H1 (cell line): ENCODE results near the gene BLNK. TPM values are rescaled to one million over a fixed set of nuclear protein-coding genes. Genes with fewer than 3 reads are reported as not detected.

Experiments used
- CTCF ChIA-PET: fragments of 300-600 bp; sonication (Branson Sonifier 250); formaldehyde crosslinking; loops from one replicate; lab custom pipeline; 2021; ENCODE audit not compliant: partially characterized antibody; lab: Charles Lee
- POLR2A ChIA-PET: fragments of 300-600 bp; sonication (Branson Sonifier 250); formaldehyde crosslinking; loops from one replicate; lab custom pipeline; 2021; ENCODE audit warnings: inconsistent platforms; ENCODE audit not compliant: partially characterized antibody; lab: Charles Lee
- DNase-seq, 2 experiments: peaks; one replicate each; pipeline versions ENCODE4 v3.0.0 to v3.0.0-alpha.2; 2010 to 2022; ENCODE audit warnings: low spot score in 2 of 2, low read depth in 1 of 2, mixed read lengths in 1 of 2
- FAIRE-seq: peaks from 2 replicates; lab custom pipeline; 2011; peaks lifted over from hg19 to GRCh38; lab: Jason Lieb, UNC
- H2AFZ ChIP-seq: 2 replicates; pipeline ENCODE4 v1.8.1; 2012; ENCODE audit warnings: low read length, inconsistent platforms
- H2AK5ac ChIP-seq: 2 replicates; pipeline ENCODE4 v1.6.1; 2013; ENCODE audit warnings: low read depth, low read length
- H2BK120ac ChIP-seq: replicated peaks from 2 replicates; pipeline ENCODE3; 2013; ENCODE audit warnings: low read depth, low read length, inconsistent platforms
- H2BK12ac ChIP-seq: 2 replicates; pipeline ENCODE4 v1.6.1; 2013; ENCODE audit warnings: low read depth, low read length
- H2BK15ac ChIP-seq: 2 replicates; pipeline ENCODE4 v1.6.1; 2013; ENCODE audit warnings: low read length
- H2BK20ac ChIP-seq: 2 replicates; pipeline ENCODE4 v1.6.1; 2013; ENCODE audit warnings: low read length
- H2BK5ac ChIP-seq: 2 replicates; pipeline ENCODE4 v1.6.1; 2013; ENCODE audit warnings: low read depth, low read length
- H3K14ac ChIP-seq: 2 replicates; pipeline ENCODE4 v1.6.1; 2013; ENCODE audit warnings: inconsistent platforms; ENCODE audit not compliant: insufficient read length
- H3K18ac ChIP-seq: 2 replicates; pipeline ENCODE4 v1.6.1; 2013; ENCODE audit warnings: low read length; ENCODE audit errors: extremely low read depth
- H3K23ac ChIP-seq: 2 replicates; pipeline ENCODE4 v1.6.1; 2013; ENCODE audit warnings: inconsistent platforms; ENCODE audit not compliant: insufficient read length
- H3K23me2 ChIP-seq: 2 replicates; pipeline ENCODE4 v1.6.1; 2013; ENCODE audit warnings: low read depth, low read length
- H3K27ac ChIP-seq: 2 replicates; pipeline ENCODE4 v1.6.1; 2011; ENCODE audit warnings: low read depth, low read length, inconsistent platforms
- H3K27me3 ChIP-seq, 4 experiments: replicated peaks in 1 of 4; 1 replicate in 1 of 4; 2 replicates in 3 of 4; pipeline versions ENCODE4 v1.6.1 to v1.8.1; 2011 to 2013; ENCODE audit warnings: low read length in 3 of 4, mild to moderate bottlenecking in 3 of 4, inconsistent platforms in 2 of 4, mixed read lengths in 2 of 4, moderate library complexity in 1 of 4; ENCODE audit not compliant: control insufficient read depth in 3 of 4, insufficient read depth in 3 of 4; ENCODE audit errors: extremely low read depth in 1 of 4
- H3K36me3 ChIP-seq, 4 experiments: 2 replicates each; pipeline versions ENCODE4 v1.6.1 to v1.8.1; 2011 to 2013; ENCODE audit warnings: mild to moderate bottlenecking in 4 of 4, low read length in 3 of 4, moderate library complexity in 2 of 4, control low read depth in 1 of 4, inconsistent platforms in 1 of 4; ENCODE audit not compliant: insufficient read depth in 4 of 4, control insufficient read depth in 2 of 4
- H3K4ac ChIP-seq: replicated peaks from 2 replicates; pipeline ENCODE3; 2013; ENCODE audit warnings: low read length, low read depth, mixed read lengths, inconsistent platforms; ENCODE audit not compliant: insufficient read length
- H3K4me1 ChIP-seq, 4 experiments: replicated peaks in 1 of 4; 1 replicate in 1 of 4; 2 replicates in 3 of 4; pipeline versions ENCODE4 v1.6.1 to v1.8.1; 2011 to 2013; ENCODE audit warnings: low read length in 3 of 4, inconsistent platforms in 2 of 4, mixed read lengths in 1 of 4; ENCODE audit not compliant: insufficient read depth in 4 of 4, control insufficient read depth in 3 of 4
- H3K4me2 ChIP-seq, 2 experiments: 2 replicates each; pipeline versions ENCODE4 v1.6.1 to v1.8.1; 2011 to 2013; ENCODE audit warnings: low read depth in 2 of 2, low read length in 2 of 2, control low read depth in 1 of 2, inconsistent platforms in 1 of 2, mild to moderate bottlenecking in 1 of 2; ENCODE audit not compliant: insufficient read depth in 1 of 2
- H3K4me3 ChIP-seq, 4 experiments: fragments of 200-600, 300-600 bp in 1 of 4; sonication (generic), shearing (Covaris generic), sonication (Bioruptor Twin) in 1 of 4; 2 replicates each; pipeline versions ENCODE4 v1.5.1 to v1.8.1; 2011 to 2016; ENCODE audit warnings: low read length in 4 of 4, low read depth in 3 of 4, control low read depth in 2 of 4, inconsistent platforms in 2 of 4, mild to moderate bottlenecking in 2 of 4, mixed read lengths in 1 of 4, moderate library complexity in 1 of 4; ENCODE audit not compliant: insufficient read depth in 2 of 4; ENCODE audit errors: extremely low read depth in 1 of 4
- H3K56ac ChIP-seq: replicated peaks from 2 replicates; pipeline ENCODE3; 2013; ENCODE audit warnings: low read depth, mild to moderate bottlenecking, mixed read lengths, low read length, inconsistent platforms; ENCODE audit not compliant: insufficient read length
- H3K79me1 ChIP-seq: 2 replicates; pipeline ENCODE4 v1.6.1; 2013; ENCODE audit warnings: low read depth, low read length, control low read depth
- H3K79me2 ChIP-seq, 2 experiments: 2 replicates each; pipeline versions ENCODE4 v1.6.1 to v1.8.1; 2012 to 2013; ENCODE audit warnings: low read length in 2 of 2, mild to moderate bottlenecking in 2 of 2, inconsistent platforms in 1 of 2; ENCODE audit not compliant: insufficient read depth in 2 of 2, control insufficient read depth in 1 of 2
- H3K9ac ChIP-seq, 4 experiments: replicated peaks in 1 of 4; 1 replicate in 1 of 4; 2 replicates in 3 of 4; pipeline versions ENCODE4 v1.6.1 to v1.8.1; 2011 to 2013; ENCODE audit warnings: low read depth in 3 of 4, low read length in 3 of 4, control low read depth in 2 of 4, mild to moderate bottlenecking in 2 of 4, moderate library complexity in 2 of 4, inconsistent platforms in 1 of 4; ENCODE audit errors: extremely low read depth in 1 of 4
- H3K9me3 ChIP-seq, 2 experiments: 2 replicates each; pipeline versions ENCODE4 v1.6.1 to v1.8.1; 2012 to 2013; ENCODE audit warnings: mild to moderate bottlenecking in 2 of 2, moderate library complexity in 2 of 2, control low read depth in 1 of 2, inconsistent platforms in 1 of 2, low read depth in 1 of 2, low read length in 1 of 2, mixed read lengths in 1 of 2; ENCODE audit not compliant: insufficient read depth in 2 of 2
- H4K20me1 ChIP-seq, 2 experiments: replicated peaks in 1 of 2; 2 replicates each; pipeline versions ENCODE3 to v1.8.1; 2011 to 2013; ENCODE audit warnings: inconsistent platforms in 2 of 2, low read length in 2 of 2, mild to moderate bottlenecking in 1 of 2; ENCODE audit not compliant: insufficient read depth in 2 of 2, control insufficient read depth in 1 of 2
- H4K5ac ChIP-seq: 2 replicates; pipeline ENCODE4 v1.6.1; 2013; ENCODE audit warnings: low read length, low read depth, mixed read lengths, inconsistent platforms; ENCODE audit not compliant: insufficient read length
- H4K8ac ChIP-seq: 2 replicates; pipeline ENCODE4 v1.8.0; 2013; ENCODE audit warnings: mild to moderate bottlenecking, moderate library complexity, low read length, inconsistent platforms; ENCODE audit not compliant: insufficient read depth; ENCODE audit errors: extremely low read depth
- H4K91ac ChIP-seq: replicated peaks from 2 replicates; pipeline ENCODE3; 2013; ENCODE audit warnings: low read length, mixed read lengths, inconsistent platforms; ENCODE audit not compliant: insufficient read length
- CBX5 ChIP-seq: fragments of 300-800, 300-1000 bp; sonication (generic); IDR thresholded peaks from 2 replicates; pipeline ENCODE4 v1.7.1; 2016; ENCODE audit warnings: antibody characterized with exemption, low read length, low read depth
- CHD2 ChIP-seq: IDR thresholded peaks from 2 replicates; pipeline ENCODE4 v1.6.1; 2012; ENCODE audit warnings: low read length, improper control_type of control experiment
- CREB1 ChIP-seq: IDR thresholded peaks from 2 replicates; pipeline ENCODE4 v1.6.1; 2012; ENCODE audit warnings: inconsistent platforms
- KDM4A ChIP-seq: IDR thresholded peaks from one replicate; pipeline ENCODE4 v1.7.1; 2012; ENCODE audit warnings: low read depth, mild to moderate bottlenecking, moderate library complexity, low read length, inconsistent platforms; ENCODE audit not compliant: severe bottlenecking
- NANOG ChIP-seq: IDR thresholded peaks from 2 replicates; pipeline ENCODE4 v1.6.1; 2011; ENCODE audit warnings: low read length, low read depth, mild to moderate bottlenecking, inconsistent platforms; ENCODE audit not compliant: insufficient read depth, poor library complexity, severe bottlenecking
- POU5F1 ChIP-seq: IDR thresholded peaks from 2 replicates; pipeline ENCODE4 v1.6.1; 2011; ENCODE audit warnings: low read depth, mild to moderate bottlenecking, low read length, moderate library complexity
- RBBP5 ChIP-seq: IDR thresholded peaks from 2 replicates; pipeline ENCODE4 v1.7.1; 2012; ENCODE audit warnings: low read depth, mild to moderate bottlenecking, inconsistent platforms, low read length, moderate library complexity, borderline replicate concordance
- SP2 ChIP-seq: IDR thresholded peaks from 2 replicates; pipeline ENCODE4 v1.6.1; 2012; ENCODE audit warnings: mild to moderate bottlenecking, low read length, inconsistent platforms
- TAF7 ChIP-seq: optimal IDR thresholded peaks from 2 replicates; pipeline ENCODE3; 2011; ENCODE audit warnings: low read depth, mild to moderate bottlenecking, inconsistent platforms, low read length, moderate library complexity, borderline replicate concordance
- WGBS, 2 experiments: shearing (Covaris generic) in 1 of 2; methylation state at CpG; one replicate each; pipeline versions ENCODE4 v1.1.6 to v1.1.7; 2013 to 2015; ENCODE audit warnings: low lambda C conversion rate in 2 of 2, mixed read lengths in 2 of 2, inconsistent platforms in 1 of 2, low coverage in 1 of 2, missing lambda C conversion rate in 1 of 2; ENCODE audit not compliant: insufficient replicate concordance in 2 of 2, insufficient coverage in 1 of 2, insufficient read length in 1 of 2; ENCODE audit errors: extremely low coverage in 1 of 2, missing lambda C conversion rate in 1 of 2; 5-methylcytosine and 5-hydroxymethylcytosine counted together
- polyA plus RNA-seq, 7 experiments: library from polyadenylated mRNA; depleted of rRNA in 3 of 7; stranded (reverse) in 5 of 7; unstranded in 2 of 7; fragments of >200 nt in 5 of 7; fragments of 200-250 nt in 2 of 7; gene quantifications; 1 replicate in 5 of 7; 2 replicates in 1 of 7; 4 replicates in 1 of 7; pipeline versions ENCODE4 v1.2.1 to v1.2.3, GENCODE V29; 2011 to 2013; ENCODE audit warnings: missing spikeins in 2 of 7, mixed read lengths in 2 of 7
- total RNA-seq: library from RNA; stranded (reverse); fragmentation: NEBNext Ultra II Directional; extraction: Animal tissue kit (Norgen Biotek cat#: 25700); gene quantifications from 2 replicates; pipeline ENCODE4 v1.2.1, GENCODE V29; 2021

BLNK gene
- total and polyA plus RNA-seq, 2 of the 8 experiments (the other 6 are each of a cell fraction or from before 2014, with no cell fraction given) = not detected

DNA sequence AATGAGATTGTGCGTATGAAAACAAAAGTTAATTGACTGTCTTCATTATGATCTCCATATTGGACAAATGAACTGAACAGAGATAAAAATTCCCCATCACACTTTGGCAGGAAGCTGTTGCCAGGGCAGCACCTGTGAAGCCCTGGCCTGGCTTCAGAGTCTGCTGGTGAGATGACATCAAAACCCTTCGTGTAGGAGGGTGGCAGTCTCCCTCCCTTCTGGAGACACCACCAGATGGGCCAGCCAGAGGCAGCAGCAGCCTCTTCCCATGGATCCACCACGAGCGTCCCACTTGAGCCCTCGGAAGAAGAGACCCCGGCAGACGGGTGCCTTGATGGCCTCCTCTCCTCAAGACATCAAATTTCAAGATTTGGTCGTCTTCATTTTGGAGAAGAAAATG, 32.9 kb upstream of the BLNK start, which contains the start of gene DNTT:
Gene DNTT, plus strand, starts transcription at position 205 of the 400 bp plus-strand sequence. Its CDS starts 64 bp downstream, at position 269.
- no peak for FAIRE-seq
- CTCF ChIA-PET = interaction anchor here (1.0 to 1.7 kb wide), 6 partner anchors 10 to 74 kb away, joined by 3 to 7 read pairs (median 4); no protein-coding TSS in a partner anchor

More for the DNA sequence above, 32.9 kb upstream of the BLNK start, which contains the start of gene DNTT:
- H3K4me2 ChIP-seq = no peak within 1 kb of the TSS
- 84% methylated on average over 8 of the region's 8 CpGs; no CpG with 5 or more reads in 1 of the 2 experiments for WGBS, 2 experiments
- H4K5ac ChIP-seq = no peak within 1 kb of the TSS
- no peak within 1 kb of the TSS for H3K4me3 ChIP-seq
- no peak within 1 kb of the TSS for H3K9ac ChIP-seq
- no peaks in the 10 kb centered on the region for H4K20me1 ChIP-seq
- H2BK20ac ChIP-seq = no peak within 1 kb of the TSS
- H3K4ac ChIP-seq = no peak within 1 kb of the TSS
- no peak within 1 kb of the TSS for H2BK5ac ChIP-seq
- no peaks in the 10 kb centered on the region for H3K79me2 ChIP-seq
- no peaks in the 10 kb centered on the region for H3K79me1 ChIP-seq
- DNase-seq = no peak
- no peak within 1 kb of the TSS for H3K27ac ChIP-seq
- H3K4me1 ChIP-seq = peaks cover 0 to 13% (median 11%) of the 10 kb centered on the region in 4 experiments
- H2BK120ac ChIP-seq = no peak within 1 kb of the TSS
- H3K9me3 ChIP-seq = no peaks in the 10 kb centered on the region
- no peak within 1 kb of the TSS for H3K18ac ChIP-seq
- H2BK12ac ChIP-seq = no peak within 1 kb of the TSS
- no peaks in the 10 kb centered on the region; a peak in 2 of 7 replicates for H3K27me3 ChIP-seq
- TF ChIP-seq NANOG (no peak), CREB1 (no peak), POU5F1 (no peak), CHD2 (no peak), SP2 (no peak), TAF7 (no peak), RBBP5 (no peak), CBX5 (no peak), KDM4A (no peak)
- H3K14ac ChIP-seq = no peak within 1 kb of the TSS
- H2AFZ ChIP-seq = no peak within 1 kb of the TSS
- no peaks in the 10 kb centered on the region for H3K36me3 ChIP-seq
- no peak within 1 kb of the TSS for H4K91ac ChIP-seq
- H2AK5ac ChIP-seq = no peak within 1 kb of the TSS
- POLR2A ChIA-PET = no interaction called here
- no peak within 1 kb of the TSS for H3K23ac ChIP-seq
- no peak within 1 kb of the TSS for H3K56ac ChIP-seq
- no peak within 1 kb of the TSS for H2BK15ac ChIP-seq
- no peaks in the 10 kb centered on the region for H3K23me2 ChIP-seq
- no peak within 1 kb of the TSS for H4K8ac ChIP-seq
